ENCODE data around the gene PDZD7.
A peak's percentile ranks its signal among the peaks of the same experiment; 100 is the strongest.

PDZD7 gene

DNA sequence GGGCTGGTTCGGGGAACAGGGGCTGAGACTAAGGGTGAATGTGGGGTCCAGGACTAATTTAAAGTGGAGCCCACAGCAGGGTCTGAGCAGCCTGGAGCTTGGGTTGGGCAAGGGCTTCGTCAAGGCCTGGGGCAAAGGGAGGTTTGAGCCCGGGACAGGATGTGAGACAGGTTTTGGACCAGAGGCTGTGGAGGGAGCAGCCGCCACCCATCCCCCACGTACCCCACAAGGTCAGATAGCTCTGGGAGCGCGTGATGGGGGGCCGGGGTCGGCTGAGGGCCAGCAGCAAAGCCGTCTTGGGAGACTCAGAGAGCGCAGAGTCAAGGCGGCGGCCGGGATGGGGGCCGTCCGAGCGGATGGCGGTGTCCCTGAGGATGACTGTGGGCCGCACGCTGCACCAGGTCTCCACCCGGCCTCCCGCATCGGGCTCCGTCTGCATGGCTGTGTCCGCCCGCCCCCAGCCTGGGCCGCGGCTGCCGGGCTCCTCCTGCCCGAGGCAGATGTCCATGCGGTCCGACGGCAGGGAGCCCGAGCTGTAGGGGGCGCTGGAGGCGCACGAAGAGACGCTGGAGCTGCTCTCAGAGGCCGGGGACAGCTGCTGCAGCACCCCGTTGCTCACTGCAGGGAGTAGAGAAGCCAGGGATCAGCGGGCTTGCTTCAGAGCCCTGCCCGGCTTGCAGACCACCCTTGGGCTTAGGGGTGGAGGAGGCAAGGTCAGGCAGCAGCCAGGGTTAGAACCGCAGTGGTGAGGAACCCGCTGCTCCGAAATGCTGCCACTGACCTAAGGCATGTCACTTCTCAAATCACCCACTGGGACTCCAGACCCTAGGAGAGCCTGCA, 12.1 kb downstream of the PDZD7 start:
- DNase-seq (ENCODE audit: low spot score) = peak; percentile 93

DNA sequence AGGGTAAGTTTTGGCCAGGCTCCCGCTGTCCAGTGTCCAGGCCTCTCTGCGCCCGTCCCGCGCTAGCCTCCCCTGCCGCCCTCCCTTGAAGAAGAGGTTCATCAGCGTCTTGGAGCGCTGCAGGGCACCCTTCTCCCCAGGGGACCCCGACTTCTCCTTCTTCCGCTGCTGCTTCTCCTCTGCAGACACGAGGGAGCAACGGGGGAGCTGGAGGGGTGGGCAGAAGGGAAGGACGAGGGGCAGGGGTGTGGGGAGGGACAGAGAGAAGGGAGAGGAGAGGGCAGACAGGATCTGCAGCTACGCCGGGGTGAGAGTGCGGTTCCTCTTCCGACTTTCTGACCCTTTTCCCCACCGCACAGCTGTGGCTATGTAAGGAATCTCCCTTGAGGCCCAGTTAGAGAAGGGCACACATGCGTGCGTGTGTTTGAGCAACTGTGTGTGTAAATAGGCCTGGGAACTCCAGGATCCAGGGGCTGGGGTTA, 12.8 kb downstream of the PDZD7 start:
- DNase-seq (ENCODE audit: low spot score) = no peak

DNA sequence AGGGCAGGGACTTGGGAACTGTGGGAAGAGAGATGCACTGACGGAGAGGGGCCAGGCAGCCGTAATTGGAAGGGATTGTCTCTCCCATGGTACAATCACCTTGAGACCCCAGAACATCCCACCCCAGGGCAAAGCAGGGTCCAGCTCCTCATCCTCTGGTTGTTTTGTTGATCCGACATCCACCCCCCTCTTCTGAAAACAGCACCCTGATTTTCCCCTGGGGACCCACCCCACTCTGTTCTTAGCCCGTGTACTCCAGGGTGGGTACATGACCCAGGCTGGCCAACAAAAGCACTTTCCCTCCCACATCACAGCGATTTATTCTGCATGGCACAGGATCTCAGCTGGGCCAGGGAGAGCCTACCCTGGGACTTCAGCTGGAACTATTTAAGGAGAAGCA, 14.1 kb downstream of the PDZD7 start:
- no peak for DNase-seq (ENCODE audit: low spot score)

GRCh38 chr10:101015582-101015973, 15.4 kb downstream of the PDZD7 start:
- no peak for DNase-seq (ENCODE audit: low spot score)

GRCh38 chr10:101014966-101015581, 15.9 kb downstream of the PDZD7 start:
- DNase-seq (ENCODE audit: low spot score) = peak; percentile 59

DNA sequence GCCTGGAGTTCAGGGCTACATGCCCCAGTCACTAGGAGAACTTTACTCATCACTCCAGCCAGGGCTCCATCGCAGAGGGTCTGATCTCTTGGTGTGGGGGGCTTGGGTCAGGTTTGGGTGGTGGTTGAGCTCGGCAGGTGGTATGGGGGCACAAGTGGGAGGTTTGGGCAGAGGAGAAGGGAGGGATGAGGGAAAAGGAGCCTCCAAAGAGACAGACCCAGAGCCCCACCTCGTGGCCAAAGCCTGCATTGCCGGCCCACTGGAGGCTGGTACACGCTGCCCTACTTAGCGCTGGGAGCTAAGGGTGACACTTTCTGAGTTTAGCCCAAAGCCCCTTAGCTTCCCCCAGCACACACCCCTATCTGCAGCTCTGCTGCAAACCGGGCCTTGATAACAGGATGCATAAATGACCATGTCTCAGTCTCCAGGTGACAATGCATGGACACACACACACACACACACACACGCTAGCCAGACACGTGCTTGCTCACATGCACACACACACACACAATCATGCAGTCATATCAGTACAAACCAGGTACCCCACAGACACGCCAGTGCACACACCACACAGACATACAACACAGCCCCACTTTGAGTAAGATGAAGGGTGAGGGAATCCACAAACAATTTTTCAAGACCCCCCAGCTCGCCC, 16.6 kb downstream of the PDZD7 start:
- peak; percentile 85 for DNase-seq (ENCODE audit: low spot score)

GRCh38 chr10:101013365-101013825, 17.5 kb downstream of the PDZD7 start:
- no peak for DNase-seq (ENCODE audit: low spot score)

GRCh38 chr10:101012525-101013364, 18.2 kb downstream of the PDZD7 start:
- peak; percentile 90 for DNase-seq (ENCODE audit: low spot score)

DNA sequence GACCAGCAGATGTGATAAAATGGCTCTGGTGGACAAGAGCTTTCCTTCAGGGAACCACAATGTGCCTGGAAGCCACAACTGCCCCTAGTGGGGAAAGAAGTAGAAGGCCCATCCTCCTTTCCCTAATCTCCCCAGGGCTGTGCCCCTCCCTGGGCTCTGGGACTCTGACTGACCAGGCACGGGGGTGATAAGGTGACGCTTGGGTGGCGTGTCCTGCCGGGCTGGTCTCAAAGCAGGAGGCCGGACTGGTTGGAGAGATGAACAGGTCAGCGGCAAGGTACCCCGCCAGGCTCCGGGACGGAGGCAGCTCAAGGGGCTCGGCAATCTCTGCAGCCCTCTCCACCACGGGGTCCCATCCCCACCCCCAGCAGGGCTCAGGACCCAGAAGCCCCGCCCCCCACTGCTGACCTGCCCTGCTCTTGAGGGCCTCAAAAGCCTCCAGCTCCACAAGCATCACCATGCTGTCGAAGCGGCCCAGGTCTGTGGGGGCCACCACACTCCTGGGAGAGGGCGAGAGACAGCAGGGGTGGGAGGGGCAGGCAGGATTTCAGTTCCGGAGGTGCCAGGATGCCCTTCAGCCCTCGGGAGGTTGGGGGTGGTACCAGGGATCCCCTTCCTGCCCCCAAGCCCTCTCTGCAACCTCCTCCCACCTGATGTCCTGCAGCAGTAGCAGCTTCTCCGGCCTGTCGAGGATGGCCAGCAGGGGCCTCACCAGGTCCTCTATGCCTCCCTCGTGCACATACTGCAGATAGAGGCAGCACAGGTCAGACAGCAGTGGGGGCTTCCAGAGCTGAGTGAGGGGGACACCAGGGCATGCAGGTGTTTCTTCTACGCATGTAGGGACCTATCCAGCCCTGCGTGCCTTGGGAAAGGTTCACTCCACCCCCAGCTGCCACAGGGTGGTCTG, 19.2 kb downstream of the PDZD7 start:
- peak; percentile 40 for DNase-seq (ENCODE audit: low spot score)

- DNase-seq (ENCODE audit: low spot score) = no peak
These were observed 20.6 kb downstream of the PDZD7 start for GRCh38 chr10:101010329-101010728.

GRCh38 chr10:101008823-101009423, 22.0 kb downstream of the PDZD7 start:
- DNase-seq (ENCODE audit: low spot score) = no peak

- no peak for DNase-seq (ENCODE audit: low spot score)
These were observed 22.8 kb downstream of the PDZD7 start for GRCh38 chr10:101007915-101008822.

- DNase-seq (ENCODE audit: low spot score) = no peak
These were observed 23.7 kb downstream of the PDZD7 start for GRCh38 chr10:101007099-101007711.

DNA sequence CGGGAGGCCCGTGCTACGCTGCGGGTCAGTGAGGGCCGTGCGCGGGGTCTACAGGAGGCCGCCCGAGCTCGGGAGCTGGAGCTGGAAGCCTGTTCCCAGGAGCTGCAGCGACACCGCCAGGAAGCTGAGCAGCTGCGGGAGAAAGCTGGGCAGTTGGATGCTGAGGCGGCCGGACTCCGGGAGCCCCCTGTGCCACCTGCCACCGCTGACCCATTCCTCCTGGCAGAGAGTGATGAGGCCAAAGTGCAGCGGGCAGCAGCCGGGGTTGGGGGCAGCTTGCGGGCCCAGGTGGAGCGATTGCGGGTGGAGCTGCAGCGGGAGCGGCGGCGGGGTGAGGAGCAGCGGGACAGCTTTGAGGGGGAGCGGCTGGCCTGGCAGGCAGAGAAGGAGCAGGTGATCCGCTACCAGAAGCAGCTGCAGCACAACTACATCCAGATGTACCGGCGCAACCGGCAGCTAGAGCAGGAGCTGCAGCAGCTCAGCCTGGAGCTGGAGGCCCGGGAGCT, 24.3 kb downstream of the PDZD7 start:
- DNase-seq (ENCODE audit: low spot score) = no peak

- DNase-seq (ENCODE audit: low spot score) = no peak
These were observed 24.9 kb downstream of the PDZD7 start for GRCh38 chr10:101005869-101006567.

- DNase-seq (ENCODE audit: low spot score) = no peak
These were observed 25.6 kb downstream of the PDZD7 start for GRCh38 chr10:101005361-101005760.

- no peak for DNase-seq (ENCODE audit: low spot score)
These were observed 27.2 kb downstream of the PDZD7 start for GRCh38 chr10:101003639-101004206.

DNA sequence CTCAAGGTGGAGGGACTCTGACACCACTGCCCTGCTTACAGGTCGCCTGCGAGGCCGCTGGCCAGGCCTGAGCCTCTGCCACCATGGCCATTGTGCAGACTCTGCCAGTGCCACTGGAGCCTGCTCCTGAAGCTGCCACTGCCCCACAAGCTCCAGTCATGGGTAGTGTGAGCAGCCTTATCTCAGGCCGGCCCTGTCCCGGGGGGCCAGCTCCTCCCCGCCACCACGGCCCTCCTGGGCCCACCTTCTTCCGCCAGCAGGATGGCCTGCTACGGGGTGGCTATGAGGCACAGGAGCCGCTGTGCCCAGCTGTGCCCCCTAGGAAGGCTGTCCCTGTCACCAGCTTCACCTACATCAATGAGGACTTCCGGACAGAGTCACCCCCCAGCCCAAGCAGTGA, 28.5 kb downstream of the PDZD7 start:
- DNase-seq (ENCODE audit: low spot score) = no peak
